ENCODE results near the gene COL4A1.

COL4A1 gene

GRCh38 chr13:110162866-110163658 is 143.9 kb downstream of the COL4A1 start:
- no peak for DNase-seq
- TF ChIP-seq GATA1 (IDR thresholded peaks at IDR 0.05; ENCODE audit: low read depth, low read length) (no peak), POLR2A (IDR thresholded peaks at IDR 0.05; ENCODE audit: low read length) (no peak)

DNA sequence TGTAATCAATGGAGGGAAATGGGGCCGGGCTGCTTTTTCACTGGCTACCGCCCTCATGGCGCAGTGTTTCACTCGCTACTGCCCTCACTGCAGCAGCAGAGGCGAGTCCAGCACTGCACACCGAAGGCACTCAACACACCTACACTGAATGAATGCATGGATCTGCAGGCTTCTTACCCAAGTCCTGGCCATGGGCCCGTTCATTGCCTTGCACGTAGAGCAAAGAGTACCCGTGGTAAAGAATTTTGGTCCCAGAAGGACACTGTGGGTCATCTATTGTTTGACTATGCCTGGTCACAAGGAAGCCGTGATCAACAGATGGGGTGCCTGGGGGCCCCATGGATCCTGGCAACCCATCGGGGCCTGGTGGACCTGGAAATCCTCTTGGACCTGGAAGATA is 144.9 kb downstream of the COL4A1 start:
- TF ChIP-seq GATA1 (IDR thresholded peaks at IDR 0.05; ENCODE audit: low read depth, low read length) (no peak), POLR2A (IDR thresholded peaks at IDR 0.05; ENCODE audit: low read length) (no peak)
- DNase-seq, result no peak

DNA sequence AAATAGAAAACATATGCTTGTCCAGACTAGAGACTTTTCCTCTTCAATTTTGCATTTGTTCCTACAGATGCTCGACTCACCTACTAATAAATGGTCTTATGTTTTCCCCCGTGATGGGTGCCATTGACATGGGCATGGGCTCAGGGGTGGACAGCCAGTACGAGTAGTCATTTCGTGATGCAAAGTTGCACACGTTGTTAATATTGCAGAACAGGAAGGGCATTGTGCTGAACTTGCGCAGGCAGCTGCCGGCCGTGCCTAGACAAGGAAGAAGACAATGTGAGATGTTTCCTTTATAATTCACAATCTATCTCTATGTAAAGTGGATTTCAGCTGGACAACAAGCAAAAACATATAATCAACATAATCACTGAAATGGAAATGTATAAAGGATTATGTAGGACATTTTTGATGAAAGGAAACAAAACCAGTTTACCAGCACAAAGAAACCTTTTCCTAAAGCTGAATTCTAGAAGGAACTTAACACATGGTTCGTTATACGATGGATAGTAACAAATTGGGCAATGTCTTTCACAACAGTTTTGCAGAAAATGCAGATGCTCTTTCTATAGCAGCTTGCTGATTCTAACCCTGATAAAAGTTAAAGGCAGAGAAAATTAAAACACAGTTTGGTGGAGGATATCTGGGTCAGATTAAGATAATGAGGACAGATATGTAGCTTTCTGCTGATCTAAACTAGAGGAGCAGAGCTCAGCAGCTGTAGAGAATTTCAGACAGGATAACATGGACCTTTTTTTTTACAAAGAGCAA is 145.7 kb downstream of the COL4A1 start:
- no peak for DNase-seq
- no peak for TF ChIP-seq GATA1 (IDR thresholded peaks at IDR 0.05; ENCODE audit: low read depth, low read length)
- TF ChIP-seq POLR2A (IDR thresholded peaks at IDR 0.05; ENCODE audit: low read length), result no peak

DNA sequence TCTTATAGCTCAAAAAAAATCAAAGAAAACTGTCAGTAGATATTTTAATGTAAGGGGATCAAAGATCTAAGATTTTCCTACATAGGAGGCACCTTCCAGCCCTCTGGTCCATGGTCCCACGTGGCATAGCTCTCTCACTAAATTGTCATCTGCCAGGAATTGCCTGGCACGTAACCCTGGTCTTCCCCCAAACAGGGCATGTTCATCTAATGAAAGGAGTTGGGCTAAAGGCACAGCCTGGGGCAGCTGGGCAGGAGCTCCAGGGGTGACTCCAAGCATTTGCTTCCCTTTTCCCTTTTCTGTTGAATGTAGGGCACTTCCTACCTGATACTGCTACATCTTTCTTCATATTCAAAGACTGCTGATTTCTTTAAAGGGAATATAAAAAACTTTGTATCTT is 148.7 kb downstream of the COL4A1 start:
- no peak for DNase-seq
- TF ChIP-seq GATA1 (IDR thresholded peaks at IDR 0.05; ENCODE audit: low read depth, low read length) (no peak), POLR2A (IDR thresholded peaks at IDR 0.05; ENCODE audit: low read length) (no peak)

GRCh38 chr13:110157718-110158117 is 149.2 kb downstream of the COL4A1 start:
- DNase-seq, result no peak
- TF ChIP-seq POLR2A (IDR thresholded peaks at IDR 0.05; ENCODE audit: low read length) (no peak), GATA1 (IDR thresholded peaks at IDR 0.05; ENCODE audit: low read depth, low read length) (no peak)

- no peak for TF ChIP-seq GATA1 (IDR thresholded peaks at IDR 0.05; ENCODE audit: low read depth, low read length)
- TF ChIP-seq POLR2A (IDR thresholded peaks at IDR 0.05; ENCODE audit: low read length), result no peak
- no peak for DNase-seq
Observed at GRCh38 chr13:110156301-110157049, 150.5 kb downstream of the COL4A1 start.

- DNase-seq, result no peak
- TF ChIP-seq POLR2A (IDR thresholded peaks at IDR 0.05; ENCODE audit: low read length), result no peak
- TF ChIP-seq GATA1 (IDR thresholded peaks at IDR 0.05; ENCODE audit: low read depth, low read length), result no peak
Observed at GRCh38 chr13:110155072-110155471, 151.9 kb downstream of the COL4A1 start.

DNA sequence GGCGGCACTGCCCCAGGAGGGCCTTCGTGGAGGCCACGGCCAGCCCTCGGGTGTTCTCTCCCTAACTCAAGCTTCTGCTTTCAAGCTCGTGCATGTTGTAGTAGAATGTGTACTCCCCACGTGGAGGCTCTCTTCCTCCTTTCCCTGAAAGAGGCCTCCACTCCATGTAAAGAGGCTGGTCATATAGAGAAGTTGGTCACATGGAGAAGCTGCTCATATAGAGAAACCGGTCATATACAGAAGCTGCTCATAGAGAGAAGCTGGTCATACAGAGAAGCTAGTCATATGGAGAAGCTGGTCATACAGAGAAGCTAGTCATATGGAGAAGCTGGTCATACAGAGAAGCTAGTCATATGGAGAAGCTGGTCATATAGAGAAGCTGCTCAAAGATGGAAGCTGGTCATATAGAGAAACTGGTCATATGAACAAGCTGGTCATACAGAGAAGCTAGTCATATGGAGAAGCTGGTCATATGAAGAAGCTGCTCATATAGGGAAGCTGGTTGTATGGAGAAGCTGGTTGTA is 152.5 kb downstream of the COL4A1 start:
- no peak for TF ChIP-seq GATA1 (IDR thresholded peaks at IDR 0.05; ENCODE audit: low read depth, low read length)
- TF ChIP-seq POLR2A (IDR thresholded peaks at IDR 0.05; ENCODE audit: low read length), result no peak
- no peak for DNase-seq

DNA sequence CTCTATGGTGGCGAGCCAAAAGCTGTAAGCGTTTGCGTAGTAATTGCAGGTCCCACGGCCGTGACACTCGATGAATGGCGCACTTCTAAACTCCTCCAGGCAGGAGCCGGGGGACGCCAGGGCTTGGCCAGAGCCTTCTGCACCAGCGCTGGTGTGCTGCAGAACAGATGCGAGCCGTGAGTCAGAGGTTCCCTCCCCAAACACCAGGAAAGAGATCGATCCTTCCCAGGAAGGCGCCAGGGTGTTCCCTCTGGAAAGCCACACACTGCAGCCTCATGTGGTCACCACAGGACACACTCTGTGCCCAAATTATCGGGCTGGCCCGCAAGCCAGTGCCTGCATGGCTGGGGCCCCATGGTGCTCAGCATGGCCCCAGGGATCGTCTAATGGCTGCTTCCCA is 154.6 kb downstream of the COL4A1 start:
- TF ChIP-seq POLR2A (IDR thresholded peaks at IDR 0.05; ENCODE audit: low read length), result no peak
- TF ChIP-seq GATA1 (IDR thresholded peaks at IDR 0.05; ENCODE audit: low read depth, low read length), result no peak
- DNase-seq, result no peak

- TF ChIP-seq POLR2A (IDR thresholded peaks at IDR 0.05; ENCODE audit: low read length) (no peak), GATA1 (IDR thresholded peaks at IDR 0.05; ENCODE audit: low read depth, low read length) (no peak)
- DNase-seq, result no peak
Observed at GRCh38 chr13:110151462-110151861, 155.5 kb downstream of the COL4A1 start.

DNA sequence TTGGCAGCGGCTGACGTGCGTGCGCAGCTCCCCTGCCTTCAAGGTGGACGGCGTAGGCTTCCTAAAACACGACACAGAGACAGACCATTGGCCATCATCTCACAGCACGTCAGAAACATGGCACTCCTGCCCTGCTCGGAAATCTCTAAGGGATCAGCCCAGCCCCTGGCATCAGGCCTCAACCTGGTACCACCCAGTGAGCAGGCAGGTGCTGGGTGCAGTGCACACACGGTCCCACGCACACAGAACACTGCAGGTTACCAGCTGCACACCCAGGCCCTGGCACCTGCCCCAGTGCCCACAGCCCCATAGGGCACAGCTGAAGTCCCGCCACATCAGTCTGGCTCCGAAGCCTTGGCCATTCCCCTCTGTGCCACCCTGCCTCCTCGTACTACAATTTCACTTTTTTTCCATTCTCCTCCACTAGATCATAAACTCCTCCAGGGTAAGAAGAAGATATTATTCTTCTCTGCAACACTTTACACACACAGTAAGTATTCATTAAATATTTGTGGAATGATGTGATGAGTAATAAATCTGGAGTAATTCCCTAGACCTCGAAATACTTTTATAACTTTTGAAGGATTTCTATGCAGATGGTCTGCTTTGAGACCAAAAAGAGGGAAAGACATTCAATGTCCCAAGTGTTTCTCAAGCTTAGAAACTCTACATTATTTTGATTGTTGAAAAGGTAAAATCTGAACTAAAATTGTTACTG is 156.4 kb downstream of the COL4A1 start:
- DNase-seq, result no peak
- TF ChIP-seq POLR2A (IDR thresholded peaks at IDR 0.05; ENCODE audit: low read length) (no peak), GATA1 (IDR thresholded peaks at IDR 0.05; ENCODE audit: low read depth, low read length) (no peak)

GRCh38 chr13:110149036-110149435 is 157.9 kb downstream of the COL4A1 start:
- TF ChIP-seq POLR2A (IDR thresholded peaks at IDR 0.05; ENCODE audit: low read length) (no peak), GATA1 (IDR thresholded peaks at IDR 0.05; ENCODE audit: low read depth, low read length) (no peak)
- DNase-seq, result no peak

GRCh38 chr13:110140099-110140498 is 166.9 kb downstream of the COL4A1 start:
- no peak for DNase-seq
- TF ChIP-seq POLR2A (IDR thresholded peaks at IDR 0.05; ENCODE audit: low read length) (no peak), GATA1 (IDR thresholded peaks at IDR 0.05; ENCODE audit: low read depth, low read length) (no peak)
